CD14-positive monocyte (primary cell): ENCODE measurements around the gene ZFP3. TPM values are rescaled to one million over a fixed set of nuclear protein-coding genes. Genes with fewer than 3 reads are reported as not detected.

Source experiments
- DNase-seq, 3 donors: peaks; one replicate each; pipeline ENCODE4 v3.0.0-alpha.2; 2011 to 2022
- H2AFZ ChIP-seq: 2 replicates; pipeline ENCODE4 v1.6.0; 2012; ENCODE audit warnings: mild to moderate bottlenecking, low read depth, low read length, inconsistent platforms; ENCODE audit not compliant: insufficient read depth, poor library complexity, severe bottlenecking
- H3K27ac ChIP-seq, 2 donors: 1 replicate in 1 of 2; 2 replicates in 1 of 2; pipeline ENCODE4 v1.5.1; 2012 to 2013; ENCODE audit warnings: low read length in 2 of 2, control low read depth in 1 of 2, inconsistent platforms in 1 of 2, low read depth in 1 of 2, mild to moderate bottlenecking in 1 of 2
- H3K27me3 ChIP-seq, 2 donors: one replicate each; pipeline versions ENCODE4 v1.6.0 to v1.6.1; 2011 to 2013; ENCODE audit warnings: low read length in 2 of 2; ENCODE audit not compliant: control insufficient read depth in 2 of 2, insufficient read depth in 2 of 2
- H3K36me3 ChIP-seq, 2 donors: replicated peaks in 1 of 2; 1 replicate in 1 of 2; 2 replicates in 1 of 2; pipeline versions ENCODE4 v1.5.1 to v1.6.1; 2012 to 2013; ENCODE audit warnings: low read length in 2 of 2, control low read depth in 1 of 2, inconsistent platforms in 1 of 2, mild to moderate bottlenecking in 1 of 2; ENCODE audit not compliant: insufficient read depth in 2 of 2, control insufficient read depth in 1 of 2
- H3K4me1 ChIP-seq, 2 donors: 1 replicate in 1 of 2; 2 replicates in 1 of 2; pipeline versions ENCODE4 v1.5.1 to v1.6.1; 2012 to 2013; ENCODE audit warnings: low read length in 2 of 2, control low read depth in 1 of 2, inconsistent platforms in 1 of 2, mild to moderate bottlenecking in 1 of 2, moderate library complexity in 1 of 2; ENCODE audit not compliant: insufficient read depth in 2 of 2, control insufficient read depth in 1 of 2
- H3K4me2 ChIP-seq: replicated peaks from 2 replicates; pipeline ENCODE3; 2012; ENCODE audit warnings: low read length, moderate library complexity, mild to moderate bottlenecking; ENCODE audit not compliant: poor library complexity, severe bottlenecking; ENCODE audit errors: extremely low read depth
- H3K4me3 ChIP-seq, 3 experiments: fragments of 200-600 bp in 1 of 3; sonication (generic) in 1 of 3; replicated peaks in 1 of 3; 1 replicate in 2 of 3; 2 replicates in 1 of 3; pipeline ENCODE4 v1.5.1; 2011 to 2013; ENCODE audit warnings: low read length in 3 of 3, mild to moderate bottlenecking in 3 of 3, control low read depth in 2 of 3, low read depth in 2 of 3, inconsistent platforms in 1 of 3, moderate library complexity in 1 of 3
- H3K79me2 ChIP-seq: 2 replicates; pipeline ENCODE4 v1.6.0; 2012; ENCODE audit warnings: mild to moderate bottlenecking, control low read depth, inconsistent platforms, low read length, moderate library complexity; ENCODE audit not compliant: insufficient read depth
- H3K9ac ChIP-seq: 2 replicates; pipeline ENCODE4 v1.6.0; 2017; ENCODE audit warnings: low read length, mild to moderate bottlenecking; ENCODE audit not compliant: insufficient read depth, poor library complexity, severe bottlenecking
- H3K9me3 ChIP-seq, 2 donors: replicated peaks in 1 of 2; 1 replicate in 1 of 2; 2 replicates in 1 of 2; pipeline versions ENCODE4 v1.5.1 to v1.6.1; 2012 to 2013; ENCODE audit warnings: low read length in 2 of 2, control low read depth in 1 of 2; ENCODE audit not compliant: control insufficient read depth in 1 of 2, insufficient read depth in 1 of 2
- H4K20me1 ChIP-seq: 2 replicates; pipeline ENCODE4 v1.6.0; 2012; ENCODE audit warnings: mild to moderate bottlenecking, low read length, control low read depth, moderate library complexity; ENCODE audit not compliant: insufficient read depth
- H3K27ac Mint-ChIP-seq, 7 donors: one replicate each; pipeline ENCODE4 v1.8.0; 2020; ENCODE audit warnings: mild to moderate bottlenecking in 7 of 7, mixed read lengths in 7 of 7, moderate library complexity in 6 of 7, inconsistent platforms in 2 of 7
- H3K27me3 Mint-ChIP-seq, 3 donors: one replicate each; pipeline ENCODE4 v1.8.0; 2021 to 2022; ENCODE audit warnings: low read depth in 3 of 3, mild to moderate bottlenecking in 3 of 3, mixed read lengths in 3 of 3, moderate library complexity in 3 of 3, inconsistent platforms in 1 of 3
- H3K36me3 Mint-ChIP-seq, 2 donors: one replicate each; pipeline ENCODE4 v1.8.0; 2020; ENCODE audit warnings: mixed read lengths in 2 of 2, inconsistent platforms in 1 of 2, mild to moderate bottlenecking in 1 of 2
- H3K4me1 Mint-ChIP-seq: one replicate; pipeline ENCODE4 v1.8.0; 2020; ENCODE audit warnings: mild to moderate bottlenecking, mixed read lengths
- H3K4me3 Mint-ChIP-seq, 2 donors: one replicate each; pipeline ENCODE4 v1.8.0; 2020; ENCODE audit warnings: mild to moderate bottlenecking in 2 of 2, mixed read lengths in 2 of 2, moderate library complexity in 1 of 2
- H3K9me3 Mint-ChIP-seq, 7 donors: one replicate each; pipeline ENCODE4 v1.8.0; 2020 to 2022; ENCODE audit warnings: mixed read lengths in 7 of 7, mild to moderate bottlenecking in 6 of 7, moderate library complexity in 6 of 7, inconsistent platforms in 2 of 7
- WGBS: methylation state at CpG from one replicate; pipeline ENCODE4 v1.1.5; 2013; ENCODE audit warnings: missing lambda C conversion rate; ENCODE audit not compliant: insufficient coverage; 5-methylcytosine and 5-hydroxymethylcytosine counted together
- intact Hi-C, 2 donors: fragments of 100-400 bp; cut with micrococcal nuclease; formaldehyde crosslinking; loops; one replicate each; pipeline versions ENCODE4 v1.15.0 to v1.15.1; 2023
- polyA plus RNA-seq, 3 donors: library from polyadenylated mRNA; depleted of rRNA in 1 of 3; unstranded in 2 of 3; stranded (reverse) in 1 of 3; fragments of 300-500 nt in 2 of 3; fragments of >200 nt in 1 of 3; fragmentation: Illumina TruSeq in 2 of 3; gene quantifications; 1 replicate in 2 of 3; 2 replicates in 1 of 3; pipeline ENCODE4 v1.2.3, GENCODE V29; 2012 to 2021
- TF ChIP-seq, protein P1 (sequence below): fragments of 200-600 bp; IDR thresholded peaks from one replicate; pipeline ENCODE4 v1.8.0; 2022; ENCODE audit warnings: antibody characterized with exemption, mild to moderate bottlenecking

ZFP3 gene
- polyA plus RNA-seq, 3 donors, result 0.39 to 1.9 (median 0.75) TPM

DNA sequence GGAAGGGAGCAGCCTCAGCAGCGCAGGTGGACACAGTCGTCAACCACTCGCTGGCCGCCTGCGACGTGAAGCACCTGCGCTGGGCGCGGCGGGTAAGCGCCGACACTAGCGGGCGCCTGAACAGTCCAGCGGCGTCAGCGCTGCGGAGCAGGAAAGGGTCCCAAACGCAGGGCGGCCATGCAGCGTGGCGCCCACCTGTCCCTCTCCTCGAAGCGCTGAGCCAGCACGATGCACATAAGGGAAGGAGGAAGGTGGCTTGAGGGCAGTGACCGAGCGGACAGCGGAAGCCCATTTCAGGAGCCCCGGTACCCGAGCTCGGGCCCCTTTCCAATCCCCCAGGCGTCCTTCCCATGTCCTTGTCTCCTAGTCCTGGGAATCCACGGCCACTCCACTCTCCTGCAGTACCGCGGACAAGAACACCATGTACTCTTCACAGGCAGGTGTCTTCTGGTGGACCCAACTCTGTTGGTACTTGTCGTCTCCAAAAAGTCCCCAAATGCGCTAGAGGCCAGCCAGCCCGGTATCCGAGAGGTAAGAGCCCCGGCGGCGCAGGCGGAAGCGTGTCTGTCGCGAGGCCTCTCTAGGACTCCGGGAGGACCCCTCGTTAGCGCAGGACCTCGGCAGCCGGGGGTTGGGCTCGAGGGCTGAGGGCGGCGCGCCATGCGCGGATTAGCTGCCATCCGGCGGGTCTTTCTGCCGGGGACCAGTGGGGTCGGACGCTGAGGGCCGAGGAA lies 19.0 kb downstream of the ZFP3 start:
- Histone ChIP-seq H3K27me3 (peaks cover 3 to 9% of the 10 kb centered on the region in 2 donors), H3K79me2 (no peaks in the 10 kb centered on the region), H3K9ac (no peak overlapping the region), H3K9me3 (peaks cover 50 to 52% of the 10 kb centered on the region in 2 donors), H4K20me1 (no peaks in the 10 kb centered on the region), H3K36me3 (peaks cover 0 to 12% of the 10 kb centered on the region in 2 donors), H3K4me3 (peak overlapping the region; percentile 4 to 70 (median 33)), H3K27ac (no peak overlapping the region), H2AFZ (peak overlapping the region; percentile 71), H3K4me2 (peak overlapping the region; percentile 75), H3K4me1 (peaks cover 15 to 17% of the 10 kb centered on the region in 2 donors)
- Mint-ChIP-seq H3K9me3 (peaks cover 41 to 86% (median 72%) of the 10 kb centered on the region in 7 donors), H3K4me1 (peaks cover 13% of the 10 kb centered on the region), H3K36me3 (peaks cover 0 to 11% of the 10 kb centered on the region in 2 donors), H3K4me3 (peak overlapping the region; percentile 80 to 89), H3K27me3 (peaks cover 29 to 50% (median 45%) of the 10 kb centered on the region in 3 donors), H3K27ac (peak overlapping the region in 4 of 7 donors; percentile 15 to 63 (median 50))
- TF ChIP-seq, protein P1, sequence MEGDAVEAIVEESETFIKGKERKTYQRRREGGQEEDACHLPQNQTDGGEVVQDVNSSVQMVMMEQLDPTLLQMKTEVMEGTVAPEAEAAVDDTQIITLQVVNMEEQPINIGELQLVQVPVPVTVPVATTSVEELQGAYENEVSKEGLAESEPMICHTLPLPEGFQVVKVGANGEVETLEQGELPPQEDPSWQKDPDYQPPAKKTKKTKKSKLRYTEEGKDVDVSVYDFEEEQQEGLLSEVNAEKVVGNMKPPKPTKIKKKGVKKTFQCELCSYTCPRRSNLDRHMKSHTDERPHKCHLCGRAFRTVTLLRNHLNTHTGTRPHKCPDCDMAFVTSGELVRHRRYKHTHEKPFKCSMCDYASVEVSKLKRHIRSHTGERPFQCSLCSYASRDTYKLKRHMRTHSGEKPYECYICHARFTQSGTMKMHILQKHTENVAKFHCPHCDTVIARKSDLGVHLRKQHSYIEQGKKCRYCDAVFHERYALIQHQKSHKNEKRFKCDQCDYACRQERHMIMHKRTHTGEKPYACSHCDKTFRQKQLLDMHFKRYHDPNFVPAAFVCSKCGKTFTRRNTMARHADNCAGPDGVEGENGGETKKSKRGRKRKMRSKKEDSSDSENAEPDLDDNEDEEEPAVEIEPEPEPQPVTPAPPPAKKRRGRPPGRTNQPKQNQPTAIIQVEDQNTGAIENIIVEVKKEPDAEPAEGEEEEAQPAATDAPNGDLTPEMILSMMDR, result no peak
- intact Hi-C loops, result no loop called here
- WGBS, result under 1% methylated on average over 60 of the region's 63 CpGs
- peak in 1 of 3 donors; percentile 5 for DNase-seq

DNA sequence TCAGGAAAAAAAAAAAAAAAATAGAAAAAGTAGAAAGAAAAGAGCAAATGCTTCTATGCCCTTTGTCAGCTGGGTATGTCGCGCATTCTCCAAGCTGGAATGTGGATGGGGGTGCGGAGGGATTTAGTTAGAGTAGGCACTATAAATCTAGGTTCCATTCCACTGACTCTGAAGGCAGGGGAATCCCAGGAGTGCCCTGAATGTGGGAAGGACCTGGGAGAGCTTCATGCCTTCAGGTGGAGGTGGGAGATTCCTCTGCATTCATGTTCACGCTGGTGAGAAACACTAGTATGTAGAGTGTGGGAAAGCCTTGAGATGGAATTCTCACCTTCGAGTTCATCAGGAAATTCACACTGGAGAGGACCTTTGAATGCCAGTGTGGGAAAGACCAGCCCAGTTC lies 21.0 kb downstream of the ZFP3 start:
- H3K27ac ChIP-seq, result no peak overlapping the region
- H4K20me1 ChIP-seq, result no peaks in the 10 kb centered on the region
- H3K4me1 ChIP-seq, result peaks cover 15 to 17% of the 10 kb centered on the region in 2 donors
- no peak overlapping the region for H3K4me3 ChIP-seq
- TF ChIP-seq, protein P1, result no peak
- intact Hi-C loops, result no loop called here
- H3K79me2 ChIP-seq, result no peaks in the 10 kb centered on the region
- peaks cover 37 to 47% of the 10 kb centered on the region in 2 donors for H3K9me3 ChIP-seq
- peaks cover 34 to 82% (median 59%) of the 10 kb centered on the region in 7 donors for H3K9me3 Mint-ChIP-seq
- H3K9ac ChIP-seq, result no peak overlapping the region
- DNase-seq, result no peak
- H2AFZ ChIP-seq, result no peak overlapping the region
- WGBS, result 92% methylated on average over 2 of the region's 5 CpGs
- H3K27me3 ChIP-seq, result peaks cover 3 to 9% of the 10 kb centered on the region in 2 donors
- peaks cover 32 to 48% (median 45%) of the 10 kb centered on the region in 3 donors for H3K27me3 Mint-ChIP-seq
- H3K4me1 Mint-ChIP-seq, result peaks cover 13% of the 10 kb centered on the region
- no peak overlapping the region for H3K4me2 ChIP-seq
- no peaks in the 10 kb centered on the region for H3K36me3 ChIP-seq
- H3K27ac Mint-ChIP-seq, result no peak overlapping the region
- H3K36me3 Mint-ChIP-seq, result peaks cover 0 to 4% of the 10 kb centered on the region in 2 donors
- no peak overlapping the region for H3K4me3 Mint-ChIP-seq
